ENCODE measurements around the gene TECTA. TPM values are rescaled to one million over a fixed set of nuclear protein-coding genes. Genes with fewer than 3 reads are reported as not detected.

TECTA gene
- total and polyA plus RNA-seq, 2 of the 8 experiments (the other 6 are each of a cell fraction or from before 2014, with no cell fraction given): 0.59 to 1.0 TPM

- H4K91ac ChIP-seq (replicated peaks; ENCODE audit: insufficient read length, low read length): no peak overlapping the region
- no peak overlapping the region for H4K5ac ChIP-seq (ENCODE audit: insufficient read length, low read depth, low read length)
- CTCF ChIA-PET (ENCODE audit: partially characterized antibody): interaction anchor here (0.7 to 2.9 kb wide), 5 partner anchors 14 to 73 kb away, joined by 3 to 12 read pairs (median 3); no protein-coding TSS in a partner anchor
- POLR2A ChIA-PET (ENCODE audit: partially characterized antibody): no interaction called here
- H3K4me2 ChIP-seq (ENCODE audit: insufficient read depth in 1 of 2, low read depth in 2 of 2, low read length in 2 of 2): no peak overlapping the region
- H3K79me1 ChIP-seq (ENCODE audit: low read depth, low read length): no peaks in the 10 kb centered on the region
- H3K23ac ChIP-seq (ENCODE audit: insufficient read length): no peak overlapping the region
- no peaks in the 10 kb centered on the region for H3K27me3 ChIP-seq (replicated peaks in 1 of 4; ENCODE audit: control insufficient read depth in 3 of 4, extremely low read depth in 1 of 4, insufficient read depth in 3 of 4, low read length in 3 of 4)
- no peak overlapping the region for H2BK20ac ChIP-seq (ENCODE audit: low read length)
- no peaks in the 10 kb centered on the region for H3K79me2 ChIP-seq (ENCODE audit: control insufficient read depth in 1 of 2, insufficient read depth in 2 of 2, low read length in 2 of 2)
- no peak overlapping the region for H2BK12ac ChIP-seq (ENCODE audit: low read depth, low read length)
- no peak overlapping the region for H2BK120ac ChIP-seq (replicated peaks; ENCODE audit: low read depth, low read length)
- no peak overlapping the region for H3K4me3 ChIP-seq (ENCODE audit: extremely low read depth in 1 of 4, insufficient read depth in 2 of 4, low read depth in 3 of 4, low read length in 4 of 4)
- 100% methylated on average over 1 of the region's 1 CpG; no CpG with 5 or more reads in 1 of the 2 experiments for WGBS, 2 experiments (ENCODE audit: extremely low coverage in 1 of 2, insufficient coverage in 1 of 2, insufficient read length in 1 of 2, insufficient replicate concordance in 2 of 2, low coverage in 1 of 2, low lambda C conversion rate in 2 of 2, missing lambda C conversion rate in 1 of 2)
- no peak overlapping the region for H2AFZ ChIP-seq (ENCODE audit: low read length)
- FAIRE-seq (no peak), DNase-seq (ENCODE audit: low read depth in 1 of 2, low spot score in 2 of 2) (no peak)
- H3K18ac ChIP-seq (ENCODE audit: extremely low read depth, low read length): no peak overlapping the region
- peaks cover 16 to 17% of the 10 kb centered on the region in 2 experiments; a peak in 1 of 4 replicates for H3K9me3 ChIP-seq (ENCODE audit: insufficient read depth in 2 of 2, low read depth in 1 of 2, low read length in 1 of 2)
- no peaks in the 10 kb centered on the region for H3K23me2 ChIP-seq (ENCODE audit: low read depth, low read length)
- H4K8ac ChIP-seq (ENCODE audit: extremely low read depth, insufficient read depth, low read length): no peak overlapping the region
- no peaks in the 10 kb centered on the region for H3K4me1 ChIP-seq (replicated peaks in 1 of 4; ENCODE audit: control insufficient read depth in 3 of 4, insufficient read depth in 4 of 4, low read length in 3 of 4)
- no peak overlapping the region for H3K4ac ChIP-seq (replicated peaks; ENCODE audit: insufficient read length, low read depth, low read length)
- H2BK15ac ChIP-seq (ENCODE audit: low read length): no peak overlapping the region
- H3K14ac ChIP-seq (ENCODE audit: insufficient read length): no peak overlapping the region
- H3K56ac ChIP-seq (replicated peaks; ENCODE audit: insufficient read length, low read depth, low read length): no peak overlapping the region
- no peak overlapping the region for H3K9ac ChIP-seq (replicated peaks in 1 of 4; ENCODE audit: extremely low read depth in 1 of 4, low read depth in 3 of 4, low read length in 3 of 4)
- H3K36me3 ChIP-seq (ENCODE audit: control insufficient read depth in 2 of 4, insufficient read depth in 4 of 4, low read length in 3 of 4): no peaks in the 10 kb centered on the region
- TF ChIP-seq SRF (IDR thresholded peaks at IDR 0.05; ENCODE audit: low read depth, low read length): no peak
- TF ChIP-seq POLR2A (IDR thresholded peaks at IDR 0.05; ENCODE audit: control extremely low read depth in 1 of 2, low read depth in 2 of 2, low read length in 2 of 2): no peak
- TF ChIP-seq RAD21 (IDR thresholded peaks at IDR 0.05 in 1 of 2, conservative IDR thresholded peaks at IDR 0.05 in 1 of 2; ENCODE audit: low read depth in 2 of 2, low read length in 2 of 2): no peak
- no peak for TF ChIP-seq ASH2L (IDR thresholded peaks at IDR 0.05; ENCODE audit: low read length)
- no peak for TF ChIP-seq BACH1 (IDR thresholded peaks at IDR 0.05; ENCODE audit: low read length)
- no peak for TF ChIP-seq GTF2F1 (IDR thresholded peaks at IDR 0.05; ENCODE audit: borderline replicate concordance, low read depth, low read length)
- TF ChIP-seq HDAC6 (IDR thresholded peaks at IDR 0.05; ENCODE audit: low read depth, low read length): no peak
- TF ChIP-seq RXRA (IDR thresholded peaks at IDR 0.05; ENCODE audit: insufficient read depth, low read depth, low read length): no peak
- no peak for TF ChIP-seq SP2 (IDR thresholded peaks at IDR 0.05; ENCODE audit: low read length)
- no peak for TF ChIP-seq NANOG (IDR thresholded peaks at IDR 0.05; ENCODE audit: insufficient read depth, low read depth, low read length, poor library complexity, severe bottlenecking)
- TF ChIP-seq SIRT6 (IDR thresholded peaks at IDR 0.05; ENCODE audit: low read length): no peak
- H4K20me1 ChIP-seq (replicated peaks in 1 of 2; ENCODE audit: control insufficient read depth in 1 of 2, insufficient read depth in 2 of 2, low read length in 2 of 2): no peaks in the 10 kb centered on the region
- H2AK5ac ChIP-seq (ENCODE audit: low read depth, low read length): no peak overlapping the region
- no peak overlapping the region for H3K27ac ChIP-seq (ENCODE audit: low read depth, low read length)
- H2BK5ac ChIP-seq (ENCODE audit: low read depth, low read length): no peak overlapping the region
Observed at GRCh38 chr11:121179306-121179705, 78.3 kb downstream of the TECTA start.

All from H1 (cell line).